Spleen (tissue), 7 donors: Measurements from ENCODE around the gene TMEM175.

Experiments
- POLR2AphosphoS5 ChIP-seq, 3 donors: sonication (generic); formaldehyde crosslinking; IDR thresholded peaks; one replicate each; pipeline ENCODE4 v1.5.1; 2017; ENCODE audit warnings: antibody characterized with exemption in 3 of 3
- TF ChIP-seq, protein P1 (sequence below), 11 experiments: fragments of 200-600 bp in 7 of 11; fragments of 450-650 bp in 4 of 11; sonication (generic) in 4 of 11; IDR thresholded peaks in 8 of 11; conservative IDR thresholded peaks in 3 of 11; 1 replicate in 7 of 11; 2 replicates in 4 of 11; pipeline versions ENCODE4 v1.4.0 to v1.8.0; 2016 to 2021; ENCODE audit warnings: antibody characterized with exemption in 11 of 11, inconsistent platforms in 4 of 11, mild to moderate bottlenecking in 1 of 11
- donor health status: DM: no; HTN: no; CAD: no; lungs with moderate emphysema.
- donor health status: DM: no; HTN: no; CAD: no.
- donor health status: DM: no; HTN: no; CAD: no.

DNA sequence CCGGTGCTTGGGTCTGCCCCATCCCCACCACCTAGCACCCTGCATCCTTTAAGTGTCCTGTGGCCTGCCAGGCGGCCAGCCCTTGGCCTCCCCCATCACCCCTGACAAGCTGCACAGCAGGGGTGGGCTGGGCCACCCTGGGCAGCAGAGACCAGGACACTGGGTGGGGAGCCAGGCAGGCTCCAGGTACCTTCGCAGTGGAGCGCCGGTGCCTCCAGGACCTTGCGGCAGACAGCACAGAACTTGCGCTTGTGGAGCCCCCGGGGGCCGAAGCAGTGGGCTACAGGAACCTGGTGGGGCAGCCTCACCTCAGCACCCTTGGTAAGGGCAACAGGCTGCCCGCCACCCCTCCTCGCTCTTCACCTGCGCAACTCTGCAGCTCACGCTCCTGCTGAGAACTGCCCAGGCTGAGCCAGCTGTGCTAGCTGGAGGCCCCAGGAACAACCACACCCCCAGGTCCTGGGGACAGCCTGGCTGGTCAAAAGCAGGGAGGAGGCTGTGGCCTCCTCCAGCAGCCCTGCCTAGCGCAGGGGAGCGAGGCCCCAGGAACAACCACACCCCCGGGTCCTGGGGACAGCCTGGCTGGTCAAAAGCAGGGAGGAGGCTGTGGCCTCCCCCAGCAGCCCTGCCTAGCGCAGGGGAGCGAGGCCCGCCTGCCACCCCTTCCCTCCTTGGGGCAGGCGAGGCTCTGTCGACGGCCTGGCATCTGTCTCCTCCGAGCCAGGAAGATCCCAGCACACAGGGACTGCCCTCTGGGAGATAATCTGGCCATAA, 36.5 kb downstream of the TMEM175 start:
- no peak for TF ChIP-seq POLR2AphosphoS5 (IDR thresholded peaks at IDR 0.05)
- TF ChIP-seq, protein P1, sequence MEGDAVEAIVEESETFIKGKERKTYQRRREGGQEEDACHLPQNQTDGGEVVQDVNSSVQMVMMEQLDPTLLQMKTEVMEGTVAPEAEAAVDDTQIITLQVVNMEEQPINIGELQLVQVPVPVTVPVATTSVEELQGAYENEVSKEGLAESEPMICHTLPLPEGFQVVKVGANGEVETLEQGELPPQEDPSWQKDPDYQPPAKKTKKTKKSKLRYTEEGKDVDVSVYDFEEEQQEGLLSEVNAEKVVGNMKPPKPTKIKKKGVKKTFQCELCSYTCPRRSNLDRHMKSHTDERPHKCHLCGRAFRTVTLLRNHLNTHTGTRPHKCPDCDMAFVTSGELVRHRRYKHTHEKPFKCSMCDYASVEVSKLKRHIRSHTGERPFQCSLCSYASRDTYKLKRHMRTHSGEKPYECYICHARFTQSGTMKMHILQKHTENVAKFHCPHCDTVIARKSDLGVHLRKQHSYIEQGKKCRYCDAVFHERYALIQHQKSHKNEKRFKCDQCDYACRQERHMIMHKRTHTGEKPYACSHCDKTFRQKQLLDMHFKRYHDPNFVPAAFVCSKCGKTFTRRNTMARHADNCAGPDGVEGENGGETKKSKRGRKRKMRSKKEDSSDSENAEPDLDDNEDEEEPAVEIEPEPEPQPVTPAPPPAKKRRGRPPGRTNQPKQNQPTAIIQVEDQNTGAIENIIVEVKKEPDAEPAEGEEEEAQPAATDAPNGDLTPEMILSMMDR (IDR thresholded peaks at IDR 0.05 in 8 of 11, conservative IDR thresholded peaks at IDR 0.05 in 3 of 11) = no peak
